H1 (cell line): ENCODE results near the gene UBE2V1. TPM values are rescaled to one million over a fixed set of nuclear protein-coding genes. Genes with fewer than 3 reads are reported as not detected.

Source experiments
- BACH1 ChIP-seq: IDR thresholded peaks from 2 replicates; pipeline ENCODE4 v1.6.1; 2012; ENCODE audit warnings: low read length, improper control_type of control experiment
- polyA plus RNA-seq, 7 experiments: library from polyadenylated mRNA; depleted of rRNA in 3 of 7; stranded (reverse) in 5 of 7; unstranded in 2 of 7; fragments of >200 nt in 5 of 7; fragments of 200-250 nt in 2 of 7; gene quantifications; 1 replicate in 5 of 7; 2 replicates in 1 of 7; 4 replicates in 1 of 7; pipeline versions ENCODE4 v1.2.1 to v1.2.3, GENCODE V29; 2011 to 2013; ENCODE audit warnings: missing spikeins in 2 of 7, mixed read lengths in 2 of 7
- total RNA-seq: library from RNA; stranded (reverse); fragmentation: NEBNext Ultra II Directional; extraction: Animal tissue kit (Norgen Biotek cat#: 25700); gene quantifications from 2 replicates; pipeline ENCODE4 v1.2.1, GENCODE V29; 2021

UBE2V1 gene
- total and polyA plus RNA-seq, 2 of the 8 experiments (the other 6 are each of a cell fraction or from before 2014, with no cell fraction given), result 141 to 184 TPM

DNA sequence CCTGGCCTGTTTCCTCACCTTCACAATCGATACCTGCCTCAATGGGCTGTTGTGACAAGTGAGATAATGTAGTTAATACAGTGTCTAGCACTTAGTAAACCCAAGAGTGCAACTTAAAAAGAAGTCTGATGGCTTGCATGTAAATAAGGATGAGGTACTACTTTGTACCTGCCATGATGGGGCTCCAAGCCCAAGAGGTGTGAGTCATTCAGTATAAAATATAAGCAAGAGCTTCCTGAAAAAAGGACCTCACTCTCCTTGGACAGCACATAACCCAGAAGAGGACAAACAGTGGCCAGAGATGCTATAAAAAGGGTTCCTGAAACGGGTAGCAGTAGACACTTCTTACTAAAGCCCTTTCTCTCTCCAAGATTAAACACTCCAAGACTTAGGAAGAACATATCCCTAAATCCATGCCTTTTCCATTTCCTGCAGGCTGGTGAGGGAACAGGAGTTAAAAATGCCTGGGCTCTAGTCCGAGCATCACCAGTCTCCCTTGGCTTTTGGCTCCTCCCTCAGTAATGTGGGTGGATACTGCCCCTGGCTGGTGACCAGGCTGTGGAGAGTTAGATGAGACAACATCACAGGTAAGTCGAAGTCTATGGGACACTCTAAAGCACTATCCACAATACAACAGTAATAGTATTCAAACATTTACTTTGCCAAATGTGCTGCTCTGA lies 4.3 kb downstream of the UBE2V1 start (continued):
- TF ChIP-seq BACH1, result no peak
